Measurements from ENCODE around the gene C11orf91. TPM values are rescaled to one million over a fixed set of nuclear protein-coding genes. Genes with fewer than 3 reads are reported as not detected.

The C11orf91 gene
- total RNA-seq, 1 donor from 2014 or later, result 0.75 TPM

DNA sequence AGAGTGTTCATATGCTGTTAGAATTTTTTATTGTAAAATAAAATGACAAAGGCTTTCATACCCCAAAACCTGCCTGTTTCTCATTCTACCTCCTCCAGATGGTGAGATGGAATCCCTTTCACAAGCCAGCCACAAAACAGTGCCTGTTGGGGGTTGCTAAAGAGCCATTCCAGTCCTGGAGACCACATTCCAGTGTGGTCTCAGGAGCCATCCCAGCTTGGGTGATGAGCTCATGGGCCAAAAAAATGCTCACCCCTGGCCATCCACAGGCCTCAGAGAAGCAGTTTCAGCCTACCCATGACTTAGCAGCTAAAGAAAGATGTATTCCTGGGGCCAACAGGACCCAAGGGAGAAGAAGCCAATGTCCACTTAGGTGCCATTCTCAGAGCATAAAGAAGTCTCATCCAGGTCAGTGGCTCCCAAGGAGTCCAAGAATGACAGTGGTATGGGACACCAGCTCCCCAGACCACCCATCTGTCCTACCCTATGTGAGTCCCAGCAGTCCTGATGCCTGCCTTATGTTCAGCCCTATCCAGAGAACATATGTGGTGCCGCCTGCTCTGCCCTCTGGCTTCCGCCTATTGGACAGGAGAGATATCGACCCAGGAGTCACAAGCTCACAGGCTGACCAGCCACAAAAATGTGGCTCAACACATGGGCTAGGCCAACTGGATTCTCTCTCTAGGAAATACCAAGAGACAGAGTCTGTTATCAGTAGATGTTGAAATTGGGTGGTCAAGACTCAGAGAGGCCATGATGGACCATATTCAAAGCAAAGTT lies 26.4 kb downstream of the C11orf91 start:
- peak; percentile 49 for DNase-seq (ENCODE audit: extremely low spot score, unreplicated experiment)
- H3K27me3 Mint-ChIP-seq (ENCODE audit: unreplicated experiment), result no peaks in the 10 kb centered on the region
- no peak overlapping the region for H3K4me3 Mint-ChIP-seq (ENCODE audit: unreplicated experiment)
- no peak for TF ChIP-seq CTCF (IDR thresholded peaks at IDR 0.05)
- H3K27ac Mint-ChIP-seq (ENCODE audit: unreplicated experiment), result no peak overlapping the region
- peaks cover 16% of the 10 kb centered on the region for H3K4me1 Mint-ChIP-seq (ENCODE audit: unreplicated experiment)
- peaks cover 13% of the 10 kb centered on the region for H3K9me3 Mint-ChIP-seq (ENCODE audit: unreplicated experiment)
- peaks cover 7% of the 10 kb centered on the region for H3K36me3 Mint-ChIP-seq (ENCODE audit: unreplicated experiment)

- Mint-ChIP-seq H3K27ac (ENCODE audit: unreplicated experiment) (no peak overlapping the region), H3K27me3 (ENCODE audit: unreplicated experiment) (no peaks in the 10 kb centered on the region), H3K4me1 (ENCODE audit: unreplicated experiment) (peaks cover 16% of the 10 kb centered on the region), H3K36me3 (ENCODE audit: unreplicated experiment) (peaks cover 2% of the 10 kb centered on the region), H3K9me3 (ENCODE audit: unreplicated experiment) (peaks cover 2% of the 10 kb centered on the region), H3K4me3 (ENCODE audit: unreplicated experiment) (no peak overlapping the region)
- peak; percentile 32 for DNase-seq (ENCODE audit: extremely low spot score, unreplicated experiment)
- TF ChIP-seq CTCF (IDR thresholded peaks at IDR 0.05), result no peak
Measured at GRCh38 chr11:33672273-33672672, 28.4 kb downstream of the C11orf91 start.

- Mint-ChIP-seq H3K4me3 (ENCODE audit: unreplicated experiment) (no peak overlapping the region), H3K27ac (ENCODE audit: unreplicated experiment) (no peak overlapping the region), H3K36me3 (ENCODE audit: unreplicated experiment) (no peaks in the 10 kb centered on the region), H3K27me3 (ENCODE audit: unreplicated experiment) (no peaks in the 10 kb centered on the region), H3K4me1 (ENCODE audit: unreplicated experiment) (peaks cover 16% of the 10 kb centered on the region), H3K9me3 (ENCODE audit: unreplicated experiment) (no peaks in the 10 kb centered on the region)
- peak; percentile 36 for DNase-seq (ENCODE audit: extremely low spot score, unreplicated experiment)
- no peak for TF ChIP-seq CTCF (IDR thresholded peaks at IDR 0.05)
Measured at GRCh38 chr11:33670250-33671011, 30.2 kb downstream of the C11orf91 start.

DNA sequence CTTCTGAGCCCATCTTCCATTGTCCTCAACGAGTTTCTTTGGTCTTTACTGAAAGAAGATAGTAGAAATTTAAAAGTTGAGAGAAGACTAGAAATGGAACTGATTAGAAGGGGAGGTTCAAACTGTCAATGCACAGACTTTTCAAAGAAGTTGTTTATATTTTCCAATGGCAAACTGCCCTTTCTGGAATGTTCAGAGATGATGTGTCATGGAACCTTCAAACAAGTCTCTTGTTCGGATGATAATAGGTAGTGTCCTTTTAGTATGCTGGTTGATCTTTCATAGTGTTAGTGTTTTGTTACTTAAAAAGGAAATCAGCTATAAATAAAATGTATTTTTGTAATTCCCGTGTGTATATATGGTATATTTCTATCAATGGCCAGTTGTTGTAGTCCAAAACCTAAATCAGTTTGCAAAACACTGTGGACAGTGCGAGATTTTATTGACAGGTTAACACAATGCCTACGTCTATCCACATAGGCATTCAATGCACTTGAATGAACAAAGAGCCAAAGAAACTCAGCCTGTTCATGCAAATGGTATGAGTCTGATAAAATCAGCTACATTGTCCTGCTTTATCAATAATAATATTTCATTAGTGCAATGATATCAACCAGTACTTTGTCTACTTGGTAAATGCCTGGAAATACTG lies 30.9 kb downstream of the C11orf91 start:
- DNase-seq (ENCODE audit: extremely low spot score, unreplicated experiment), result no peak

More for the DNA sequence above, 30.9 kb downstream of the C11orf91 start:
- no peaks in the 10 kb centered on the region for H3K27me3 Mint-ChIP-seq (ENCODE audit: unreplicated experiment)
- peaks cover 2% of the 10 kb centered on the region for H3K36me3 Mint-ChIP-seq (ENCODE audit: unreplicated experiment)
- no peak overlapping the region for H3K27ac Mint-ChIP-seq (ENCODE audit: unreplicated experiment)
- no peak overlapping the region for H3K4me3 Mint-ChIP-seq (ENCODE audit: unreplicated experiment)
- H3K4me1 Mint-ChIP-seq (ENCODE audit: unreplicated experiment), result peaks cover 18% of the 10 kb centered on the region
- TF ChIP-seq CTCF (IDR thresholded peaks at IDR 0.05), result no peak
- H3K9me3 Mint-ChIP-seq (ENCODE audit: unreplicated experiment), result no peaks in the 10 kb centered on the region
